ENCODE results near the gene TST. TPM values are rescaled to one million over a fixed set of nuclear protein-coding genes. Genes with fewer than 3 reads are reported as not detected.

The TST gene
- total RNA-seq, 1 experiment from 2014 or later = 8.3 TPM

DNA sequence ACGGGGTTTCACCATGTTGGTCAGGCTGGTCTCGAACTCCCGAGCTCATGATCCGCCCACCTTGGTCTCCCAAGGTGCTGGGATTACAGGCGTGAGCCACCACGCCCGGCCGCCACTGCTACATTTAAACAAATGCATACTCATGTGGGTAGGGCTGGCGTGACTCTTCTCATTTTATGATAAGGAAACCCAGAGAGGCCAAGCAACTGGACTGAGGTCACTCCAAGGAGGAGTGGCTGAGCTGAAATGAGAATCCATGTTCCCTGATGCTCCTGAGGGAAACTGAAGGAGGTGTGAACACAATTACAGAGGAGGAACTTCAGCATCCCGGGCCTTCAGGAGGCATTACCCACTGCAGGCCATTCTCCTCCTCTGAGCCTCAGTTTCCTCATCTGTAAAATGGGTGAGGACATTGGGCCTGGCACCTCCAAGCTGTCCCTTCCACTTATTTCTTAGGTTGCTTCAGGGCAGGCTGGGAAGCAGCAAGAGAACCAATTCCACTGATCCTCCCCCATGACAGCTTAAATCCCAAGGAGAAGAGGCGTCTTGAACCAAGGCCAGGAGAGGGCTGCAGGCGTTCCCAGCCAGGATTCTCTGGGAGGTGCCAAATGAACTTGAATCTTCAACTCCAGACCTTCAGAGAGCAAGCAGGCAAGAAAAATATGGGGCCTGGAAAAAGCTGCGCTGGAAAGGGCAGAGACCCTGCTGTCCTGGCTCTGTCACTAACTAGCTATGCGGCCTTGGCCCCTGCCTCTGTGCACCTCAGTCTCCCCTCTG is 2.9 kb downstream of the TST start:
- Histone ChIP-seq H3K4me1 (ENCODE audit: low read length) (peaks cover 11% of the 10 kb centered on the region), H3K79me2 (ENCODE audit: low read length) (no peaks in the 10 kb centered on the region), H3K9me3 (ENCODE audit: low read length) (no peaks in the 10 kb centered on the region), H3K4me3 (ENCODE audit: low read length) (no peak overlapping the region), H2AFZ (ENCODE audit: low read length) (no peak overlapping the region), H3K9ac (ENCODE audit: low read length) (no peak overlapping the region), H3K27me3 (ENCODE audit: low read length) (no peaks in the 10 kb centered on the region), H3K27ac (ENCODE audit: low read length) (no peak overlapping the region), H4K20me1 (ENCODE audit: insufficient read depth, low read depth, low read length) (no peaks in the 10 kb centered on the region), H3K9me2 (replicated peaks; ENCODE audit: insufficient read depth, low read length) (no peaks in the 10 kb centered on the region), H3K4me2 (ENCODE audit: low read depth, low read length, poor library complexity, severe bottlenecking) (no peak overlapping the region), H3K36me3 (ENCODE audit: insufficient read depth, low read length) (no peaks in the 10 kb centered on the region)
- no peak for DNase-seq

DNA sequence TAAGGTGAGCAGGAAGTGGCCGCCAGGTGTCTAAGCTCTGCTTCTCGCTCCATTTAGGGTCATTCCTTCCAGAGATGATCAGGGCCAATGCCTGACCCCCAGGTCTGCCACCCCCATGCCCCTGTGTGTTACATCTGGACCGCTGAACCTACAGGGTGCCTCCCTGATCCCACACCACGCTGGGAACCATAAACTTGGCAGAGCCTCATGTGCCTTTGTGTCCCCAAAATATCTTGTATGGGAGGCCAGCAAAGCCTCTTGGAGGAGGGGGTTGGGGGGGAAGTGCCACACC is 3.7 kb downstream of the TST start:
- H3K79me2 ChIP-seq (ENCODE audit: low read length) = no peaks in the 10 kb centered on the region
- no peak overlapping the region for H3K4me2 ChIP-seq (ENCODE audit: low read depth, low read length, poor library complexity, severe bottlenecking)
- H3K4me1 ChIP-seq (ENCODE audit: low read length) = peaks cover 10% of the 10 kb centered on the region
- no peak overlapping the region for H2AFZ ChIP-seq (ENCODE audit: low read length)
- DNase-seq = no peak
- H3K9ac ChIP-seq (ENCODE audit: low read length) = no peak overlapping the region
- H3K4me3 ChIP-seq (ENCODE audit: low read length) = no peak overlapping the region
- no peak overlapping the region for H3K27ac ChIP-seq (ENCODE audit: low read length)
- H3K9me2 ChIP-seq (replicated peaks; ENCODE audit: insufficient read depth, low read length) = no peaks in the 10 kb centered on the region
- H3K36me3 ChIP-seq (ENCODE audit: insufficient read depth, low read length) = no peaks in the 10 kb centered on the region
- H3K27me3 ChIP-seq (ENCODE audit: low read length) = no peaks in the 10 kb centered on the region
- H3K9me3 ChIP-seq (ENCODE audit: low read length) = no peaks in the 10 kb centered on the region
- no peaks in the 10 kb centered on the region for H4K20me1 ChIP-seq (ENCODE audit: insufficient read depth, low read depth, low read length)

DNA sequence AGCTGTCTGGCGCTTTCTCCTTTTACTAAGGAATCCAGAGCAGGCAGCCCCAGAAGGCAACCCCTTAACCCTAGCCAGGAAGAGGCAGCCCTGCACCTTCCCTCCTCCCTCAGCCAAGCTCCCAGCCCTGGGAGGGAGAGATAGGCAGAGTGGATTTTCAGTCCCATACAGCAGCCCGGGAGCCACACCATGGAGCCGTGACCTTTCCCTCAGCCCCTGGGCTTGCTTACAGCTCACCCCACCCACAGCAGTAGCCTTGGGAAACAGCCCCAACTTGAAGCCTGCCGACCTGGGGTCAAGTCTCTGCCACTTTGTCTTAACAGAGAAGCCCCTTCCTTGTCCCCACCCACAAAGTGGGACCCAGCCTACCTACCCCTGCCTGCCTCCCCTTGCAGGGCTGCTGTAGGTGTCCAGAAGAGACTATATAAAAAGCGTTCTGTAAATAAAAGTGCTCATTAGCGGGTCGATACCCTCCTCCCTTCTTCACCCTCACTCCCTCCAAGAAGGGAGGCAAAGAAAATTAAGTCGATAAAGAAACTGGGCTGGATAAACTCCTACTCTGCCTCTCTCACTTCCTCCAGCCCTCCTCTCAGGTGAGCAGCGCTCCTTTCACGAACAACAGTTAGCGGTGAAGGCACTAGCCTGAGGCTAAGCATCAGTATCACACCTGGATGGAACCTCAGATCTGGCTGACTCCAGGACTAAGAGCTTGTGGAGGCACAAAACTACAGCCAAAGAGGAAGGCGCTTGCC is 4.2 kb downstream of the TST start:
- H3K9me2 ChIP-seq (replicated peaks; ENCODE audit: insufficient read depth, low read length) = no peaks in the 10 kb centered on the region
- H3K4me3 ChIP-seq (ENCODE audit: low read length) = no peak overlapping the region
- no peak overlapping the region for H3K27ac ChIP-seq (ENCODE audit: low read length)
- H3K9ac ChIP-seq (ENCODE audit: low read length) = no peak overlapping the region
- H4K20me1 ChIP-seq (ENCODE audit: insufficient read depth, low read depth, low read length) = no peaks in the 10 kb centered on the region
- H3K4me2 ChIP-seq (ENCODE audit: low read depth, low read length, poor library complexity, severe bottlenecking) = no peak overlapping the region
- no peaks in the 10 kb centered on the region for H3K79me2 ChIP-seq (ENCODE audit: low read length)
- no peak for DNase-seq
- H3K27me3 ChIP-seq (ENCODE audit: low read length) = no peaks in the 10 kb centered on the region
- no peaks in the 10 kb centered on the region for H3K9me3 ChIP-seq (ENCODE audit: low read length)
- H3K36me3 ChIP-seq (ENCODE audit: insufficient read depth, low read length) = no peaks in the 10 kb centered on the region
- H2AFZ ChIP-seq (ENCODE audit: low read length) = no peak overlapping the region
- peaks cover 5% of the 10 kb centered on the region for H3K4me1 ChIP-seq (ENCODE audit: low read length)

DNA sequence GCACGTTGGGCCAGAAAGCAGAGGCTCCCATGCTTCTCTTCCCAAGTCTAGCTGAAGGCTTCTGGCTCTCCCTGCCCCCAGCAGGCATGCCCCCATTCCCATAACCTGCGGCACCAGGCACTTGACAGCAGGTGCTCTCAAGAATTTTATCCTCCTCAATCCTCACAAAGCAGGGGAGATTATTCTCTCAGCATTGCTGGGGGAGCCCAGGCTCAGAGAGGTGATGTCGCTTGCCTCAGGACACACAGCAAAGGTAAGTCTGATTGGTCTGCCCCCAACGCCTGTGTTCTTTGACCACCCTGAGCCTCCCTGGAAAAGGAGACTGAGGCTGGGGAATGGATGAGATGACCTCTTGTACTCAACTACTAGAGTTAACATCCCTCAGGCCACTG is 4.8 kb downstream of the TST start:
- Histone ChIP-seq H2AFZ (ENCODE audit: low read length) (no peak overlapping the region), H3K4me2 (ENCODE audit: low read depth, low read length, poor library complexity, severe bottlenecking) (no peak overlapping the region), H3K27me3 (ENCODE audit: low read length) (no peaks in the 10 kb centered on the region), H3K9me3 (ENCODE audit: low read length) (no peaks in the 10 kb centered on the region), H3K27ac (ENCODE audit: low read length) (no peak overlapping the region), H3K4me3 (ENCODE audit: low read length) (no peak overlapping the region), H3K4me1 (ENCODE audit: low read length) (peaks cover 4% of the 10 kb centered on the region; the same call in 1 of the 2 replicates), H3K9ac (ENCODE audit: low read length) (no peak overlapping the region), H3K9me2 (replicated peaks; ENCODE audit: insufficient read depth, low read length) (no peaks in the 10 kb centered on the region), H3K79me2 (ENCODE audit: low read length) (no peaks in the 10 kb centered on the region), H3K36me3 (ENCODE audit: insufficient read depth, low read length) (no peaks in the 10 kb centered on the region), H4K20me1 (ENCODE audit: insufficient read depth, low read depth, low read length) (no peaks in the 10 kb centered on the region)
- DNase-seq = no peak

DNA sequence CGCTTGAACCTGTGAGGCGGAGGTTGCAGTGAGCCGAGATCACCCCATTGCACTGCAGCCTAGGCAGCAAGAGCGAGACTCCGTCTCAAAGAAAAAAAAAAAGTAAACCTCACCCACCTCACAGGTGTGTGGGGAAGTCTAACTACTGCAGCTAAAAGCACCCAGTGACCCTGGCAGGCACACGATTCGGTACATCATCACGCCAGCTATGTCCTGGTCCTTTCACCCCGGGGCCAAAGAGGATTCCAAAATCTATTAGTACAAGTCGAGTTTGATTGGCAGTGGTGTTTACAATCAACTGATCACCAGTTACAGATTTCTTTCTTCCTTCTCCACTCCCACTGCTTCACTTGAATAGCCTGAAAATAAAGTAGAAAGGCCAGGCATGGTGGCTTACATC is 6.3 kb downstream of the TST start:
- H3K9me3 ChIP-seq (ENCODE audit: low read length) = no peaks in the 10 kb centered on the region
- H3K4me2 ChIP-seq (ENCODE audit: low read depth, low read length, poor library complexity, severe bottlenecking) = no peak overlapping the region
- DNase-seq = no peak
- H3K4me1 ChIP-seq (ENCODE audit: low read length) = no peaks in the 10 kb centered on the region
- H3K36me3 ChIP-seq (ENCODE audit: insufficient read depth, low read length) = no peaks in the 10 kb centered on the region
- no peak overlapping the region for H3K27ac ChIP-seq (ENCODE audit: low read length)
- H3K9ac ChIP-seq (ENCODE audit: low read length) = no peak overlapping the region
- no peaks in the 10 kb centered on the region for H4K20me1 ChIP-seq (ENCODE audit: insufficient read depth, low read depth, low read length)
- H3K27me3 ChIP-seq (ENCODE audit: low read length) = no peaks in the 10 kb centered on the region
- no peaks in the 10 kb centered on the region for H3K79me2 ChIP-seq (ENCODE audit: low read length)
- no peak overlapping the region for H2AFZ ChIP-seq (ENCODE audit: low read length)
- no peaks in the 10 kb centered on the region for H3K9me2 ChIP-seq (replicated peaks; ENCODE audit: insufficient read depth, low read length)
- no peak overlapping the region for H3K4me3 ChIP-seq (ENCODE audit: low read length)

DNA sequence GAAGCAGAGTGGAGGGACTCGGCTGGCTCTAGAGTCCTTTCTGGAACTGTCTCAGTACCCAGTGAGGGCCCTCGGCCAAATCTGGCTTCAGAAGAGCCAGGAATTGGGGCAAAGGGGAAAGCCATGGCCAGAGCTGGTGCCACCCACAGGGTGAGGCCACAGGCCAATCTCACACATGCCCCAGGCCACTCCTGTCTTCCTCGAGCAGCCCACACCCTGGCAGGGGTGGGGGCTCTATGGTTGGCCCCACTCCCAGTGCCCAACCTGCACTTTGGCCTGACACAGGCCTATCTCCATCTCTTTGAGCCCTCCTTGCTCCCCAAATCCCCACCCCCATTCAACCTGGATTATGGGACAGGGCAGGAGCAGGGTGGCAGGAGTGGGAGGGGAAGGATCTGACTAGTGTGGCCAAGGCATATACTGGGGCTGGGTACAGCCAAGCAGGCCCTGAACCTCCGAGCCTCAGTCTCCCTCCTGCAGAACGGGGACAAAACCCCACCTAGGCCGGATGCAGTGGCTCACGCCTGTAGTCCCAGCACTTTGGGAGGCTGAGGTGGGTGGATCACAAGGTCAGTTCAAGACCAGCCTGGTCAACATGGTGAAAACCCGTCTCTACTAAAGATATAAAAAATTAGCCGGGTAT is 6.9 kb downstream of the TST start:
- no peak for DNase-seq
- H3K4me2 ChIP-seq (ENCODE audit: low read depth, low read length, poor library complexity, severe bottlenecking) = no peak overlapping the region

DNA sequence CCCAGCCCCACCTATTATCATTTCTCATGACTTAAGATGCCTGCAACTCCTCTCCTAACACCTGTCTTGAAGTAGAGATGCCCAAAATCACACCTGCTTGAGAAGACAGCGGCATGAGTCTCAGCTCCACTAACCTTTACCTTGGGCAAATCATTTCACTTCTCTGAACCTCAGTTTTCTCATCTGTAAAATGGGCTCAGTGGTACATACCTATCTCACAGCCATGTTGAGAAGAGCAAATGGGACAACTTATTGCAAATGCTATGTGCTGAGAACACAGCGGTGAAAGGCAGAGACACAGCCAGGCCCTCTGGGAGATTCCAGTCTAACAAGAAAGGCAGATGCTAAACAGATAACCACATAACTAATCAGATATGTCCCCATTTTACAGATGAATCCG is 7.8 kb downstream of the TST start:
- no peak overlapping the region for H3K4me3 ChIP-seq (ENCODE audit: low read length)
- H3K4me1 ChIP-seq (ENCODE audit: low read length) = no peaks in the 10 kb centered on the region
- H3K9me3 ChIP-seq (ENCODE audit: low read length) = no peaks in the 10 kb centered on the region
- no peaks in the 10 kb centered on the region for H3K9me2 ChIP-seq (replicated peaks; ENCODE audit: insufficient read depth, low read length)
- H3K4me2 ChIP-seq (ENCODE audit: low read depth, low read length, poor library complexity, severe bottlenecking) = no peak overlapping the region
- H3K79me2 ChIP-seq (ENCODE audit: low read length) = no peaks in the 10 kb centered on the region
- no peak overlapping the region for H2AFZ ChIP-seq (ENCODE audit: low read length)
- no peak overlapping the region for H3K27ac ChIP-seq (ENCODE audit: low read length)
- H4K20me1 ChIP-seq (ENCODE audit: insufficient read depth, low read depth, low read length) = no peaks in the 10 kb centered on the region
- no peak overlapping the region for H3K9ac ChIP-seq (ENCODE audit: low read length)
- H3K27me3 ChIP-seq (ENCODE audit: low read length) = 0 out of 2 replicates have a peak, but pooled peaks cover 3% of the 10 kb centered on the region
- no peak for DNase-seq
- no peaks in the 10 kb centered on the region for H3K36me3 ChIP-seq (ENCODE audit: insufficient read depth, low read length)

More for the DNA sequence above, 6.9 kb downstream of the TST start:
- H3K9me2 ChIP-seq (replicated peaks; ENCODE audit: insufficient read depth, low read length) = no peaks in the 10 kb centered on the region
- no peak overlapping the region for H3K27ac ChIP-seq (ENCODE audit: low read length)
- no peaks in the 10 kb centered on the region for H3K4me1 ChIP-seq (ENCODE audit: low read length)
- H3K9me3 ChIP-seq (ENCODE audit: low read length) = no peaks in the 10 kb centered on the region
- H4K20me1 ChIP-seq (ENCODE audit: insufficient read depth, low read depth, low read length) = no peaks in the 10 kb centered on the region
- no peak overlapping the region for H2AFZ ChIP-seq (ENCODE audit: low read length)
- H3K36me3 ChIP-seq (ENCODE audit: insufficient read depth, low read length) = no peaks in the 10 kb centered on the region
- no peak overlapping the region for H3K9ac ChIP-seq (ENCODE audit: low read length)
- H3K27me3 ChIP-seq (ENCODE audit: low read length) = no peaks in the 10 kb centered on the region
- no peaks in the 10 kb centered on the region for H3K79me2 ChIP-seq (ENCODE audit: low read length)
- no peak overlapping the region for H3K4me3 ChIP-seq (ENCODE audit: low read length)

DNA sequence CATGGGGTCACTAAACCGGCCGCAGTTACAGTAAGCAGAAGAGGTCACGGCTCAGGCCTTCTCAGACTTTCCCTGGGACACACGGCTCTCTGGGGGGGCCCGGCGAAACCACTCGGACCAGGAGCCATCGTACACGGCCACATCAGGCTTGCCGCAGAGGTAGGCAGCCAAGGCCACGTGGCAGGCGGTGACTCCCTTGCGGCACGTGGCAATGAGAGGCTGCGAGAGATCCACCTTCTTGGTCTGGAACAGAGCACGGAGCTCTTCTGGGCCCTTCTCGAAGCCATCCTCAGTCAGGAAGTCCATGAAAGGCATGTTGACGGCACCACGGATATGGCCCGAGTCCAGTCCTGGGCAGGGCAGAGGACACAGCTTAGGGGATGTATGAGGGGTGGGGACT is 8.3 kb downstream of the TST start:
- no peaks in the 10 kb centered on the region for H3K9me2 ChIP-seq (replicated peaks; ENCODE audit: insufficient read depth, low read length)
- H3K27me3 ChIP-seq (ENCODE audit: low read length) = 0 out of 2 replicates have a peak, but pooled peaks cover 3% of the 10 kb centered on the region
- no peak overlapping the region for H3K27ac ChIP-seq (ENCODE audit: low read length)
- no peaks in the 10 kb centered on the region for H4K20me1 ChIP-seq (ENCODE audit: insufficient read depth, low read depth, low read length)
- H3K36me3 ChIP-seq (ENCODE audit: insufficient read depth, low read length) = no peaks in the 10 kb centered on the region
- H3K79me2 ChIP-seq (ENCODE audit: low read length) = no peaks in the 10 kb centered on the region
- H3K4me3 ChIP-seq (ENCODE audit: low read length) = no peak overlapping the region
- no peak overlapping the region for H3K9ac ChIP-seq (ENCODE audit: low read length)
- no peak overlapping the region for H2AFZ ChIP-seq (ENCODE audit: low read length)
- H3K9me3 ChIP-seq (ENCODE audit: low read length) = no peaks in the 10 kb centered on the region
- no peak for DNase-seq
- no peak overlapping the region for H3K4me2 ChIP-seq (ENCODE audit: low read depth, low read length, poor library complexity, severe bottlenecking)
- H3K4me1 ChIP-seq (ENCODE audit: low read length) = no peaks in the 10 kb centered on the region

Data from Karpas-422 (cell line).